B cell (primary cell): ENCODE measurements around the gene VPS11. TPM values are rescaled to one million over a fixed set of nuclear protein-coding genes. Genes with fewer than 3 reads are reported as not detected.

Experiments
- ATAC-seq: fragments of 200-7000 bp; cut with Tn5 transposase; one replicate; pipeline ENCODE4 v1.10.0; 2021; ENCODE audit warnings: low read depth, mild to moderate bottlenecking, moderate number of reproducible peaks, moderate library complexity
- CTCF ChIA-PET: fragments of 350-600 bp; sonication (Branson Sonifier 250); formaldehyde crosslinking; loops from one replicate; lab custom pipeline; 2021; ENCODE audit warnings: antibody characterized with exemption, inconsistent platforms; lab: Charles Lee
- POLR2A ChIA-PET: fragments of 350-600 bp; sonication (Branson Sonifier 250); formaldehyde crosslinking; loops from one replicate; lab custom pipeline; 2021; ENCODE audit warnings: antibody characterized with exemption; lab: Charles Lee
- DNase-seq: peaks from one replicate; pipeline ENCODE4 v3.0.0; 2013
- H2AFZ ChIP-seq: 2 replicates; pipeline ENCODE4 v1.6.1; 2012; ENCODE audit warnings: mild to moderate bottlenecking, low read depth, low read length; ENCODE audit not compliant: insufficient read depth, poor library complexity, severe bottlenecking
- H3K27ac ChIP-seq, 2 donors: 1 replicate in 1 of 2; 2 replicates in 1 of 2; pipeline ENCODE4 v1.5.1; 2012 to 2013; ENCODE audit warnings: low read length in 2 of 2, mild to moderate bottlenecking in 2 of 2, moderate library complexity in 1 of 2
- H3K27me3 ChIP-seq, 4 experiments: fragments of 200-600 bp in 1 of 4; sonication (generic) in 1 of 4; replicated peaks in 1 of 4; 1 replicate in 2 of 4; 2 replicates in 2 of 4; pipeline versions ENCODE4 v1.6.1 to v1.7.0; 2013 to 2016; ENCODE audit warnings: low read length in 3 of 4, mild to moderate bottlenecking in 2 of 4, mixed read lengths in 1 of 4, moderate library complexity in 1 of 4; ENCODE audit not compliant: insufficient read depth in 4 of 4, control insufficient read depth in 3 of 4; ENCODE audit errors: control extremely low read depth in 1 of 4
- H3K36me3 ChIP-seq, 2 experiments: replicated peaks in 1 of 2; 1 replicate in 1 of 2; 2 replicates in 1 of 2; pipeline versions ENCODE4 v1.6.1 to v1.7.1; 2013; ENCODE audit warnings: low read length in 1 of 2; ENCODE audit not compliant: insufficient read depth in 2 of 2, control insufficient read depth in 1 of 2; ENCODE audit errors: control extremely low read depth in 1 of 2, extremely low read depth in 1 of 2
- H3K4me1 ChIP-seq, 2 donors: fragments of 200-600 bp in 1 of 2; sonication (generic) in 1 of 2; 1 replicate in 1 of 2; 2 replicates in 1 of 2; pipeline versions ENCODE4 v1.5.1 to v1.6.1; 2013 to 2017; ENCODE audit warnings: low read length in 2 of 2; ENCODE audit not compliant: control insufficient read depth in 2 of 2, insufficient read depth in 2 of 2
- H3K4me2 ChIP-seq: replicated peaks from 2 replicates; pipeline ENCODE3; 2012; ENCODE audit warnings: mild to moderate bottlenecking, low read depth, low read length; ENCODE audit not compliant: poor library complexity, severe bottlenecking
- H3K4me3 ChIP-seq, 5 experiments: fragments of 200-600 bp in 1 of 5; sonication (generic) in 1 of 5; 1 replicate in 3 of 5; 2 replicates in 2 of 5; pipeline versions ENCODE4 v1.5.1 to v1.7.0; 2011 to 2016; ENCODE audit warnings: low read length in 4 of 5, mild to moderate bottlenecking in 4 of 5, low read depth in 2 of 5, control low read depth in 1 of 5, moderate library complexity in 1 of 5; ENCODE audit not compliant: insufficient read depth in 1 of 5; ENCODE audit errors: control extremely low read depth in 1 of 5, extremely low read depth in 1 of 5
- H3K79me2 ChIP-seq: fragments of 200-600 bp; sonication (generic); one replicate; pipeline ENCODE4 v1.6.0; 2016; ENCODE audit warnings: low read length; ENCODE audit not compliant: control insufficient read depth, insufficient read depth
- H3K9ac ChIP-seq: fragments of 200-600 bp; sonication (generic); 2 replicates; pipeline ENCODE4 v1.6.1; 2017; ENCODE audit warnings: mild to moderate bottlenecking, low read length, moderate library complexity
- H3K9me3 ChIP-seq, 3 donors: one replicate each; pipeline versions ENCODE4 v1.6.1 to v1.7.1; 2013; ENCODE audit warnings: low read length in 2 of 3; ENCODE audit not compliant: control insufficient read depth in 2 of 3, insufficient read depth in 1 of 3; ENCODE audit errors: control extremely low read depth in 1 of 3
- H4K20me1 ChIP-seq: 2 replicates; pipeline ENCODE4 v1.6.0; 2012; ENCODE audit warnings: mild to moderate bottlenecking, low read length; ENCODE audit not compliant: insufficient read depth, control insufficient read depth, poor library complexity, severe bottlenecking
- H3K27ac Mint-ChIP-seq: one replicate; pipeline ENCODE4 v1.8.0; 2021; ENCODE audit warnings: mixed read lengths
- H3K27me3 Mint-ChIP-seq: one replicate; pipeline ENCODE4 v1.8.0; 2021; ENCODE audit warnings: mixed read lengths
- H3K4me1 Mint-ChIP-seq: one replicate; pipeline ENCODE4 v1.8.0; 2021; ENCODE audit warnings: mixed read lengths
- H3K4me3 Mint-ChIP-seq: one replicate; pipeline ENCODE4 v1.8.0; 2021; ENCODE audit warnings: mixed read lengths
- H3K9me3 Mint-ChIP-seq: one replicate; pipeline ENCODE4 v1.8.0; 2022; ENCODE audit warnings: mixed read lengths; ENCODE audit not compliant: insufficient read depth
- EZH2 ChIP-seq: IDR thresholded peaks from 2 replicates; pipeline ENCODE4 v1.6.1; 2012; ENCODE audit warnings: borderline replicate concordance, low read depth, mild to moderate bottlenecking, moderate library complexity, low read length; ENCODE audit not compliant: insufficient read depth, poor library complexity, severe bottlenecking
- WGBS: methylation state at CpG from one replicate; pipeline ENCODE4 v1.1.5; 2013; ENCODE audit warnings: missing lambda C conversion rate; ENCODE audit not compliant: insufficient coverage; 5-methylcytosine and 5-hydroxymethylcytosine counted together
- intact Hi-C: fragments of 100-400 bp; cut with micrococcal nuclease; formaldehyde crosslinking; loops from one replicate; pipeline ENCODE4 v1.10.0; 2022
- polyA plus RNA-seq: library from polyadenylated mRNA; depleted of rRNA; stranded (reverse); fragments of >200 nt; gene quantifications from 2 replicates; pipeline ENCODE4 v1.2.3, GENCODE V29; 2012
- total RNA-seq, 2 donors: library from RNA; stranded (reverse); fragments of 120-200 nt in 1 of 2; gene quantifications; 1 replicate in 1 of 2; 2 replicates in 1 of 2; pipeline versions ENCODE4 v1.2.3 to v1.2.4, GENCODE V29; 2013 to 2022
- TF ChIP-seq, protein P1 (sequence below): fragments of 200-600 bp; IDR thresholded peaks from one replicate; pipeline ENCODE4 v1.8.0; 2022; ENCODE audit warnings: antibody characterized with exemption, mild to moderate bottlenecking

VPS11 gene
- total and polyA plus RNA-seq, 2 donors (not counting 1 experiment from before 2014, with no cell fraction given): 35.7 to 64.7 TPM

DNA sequence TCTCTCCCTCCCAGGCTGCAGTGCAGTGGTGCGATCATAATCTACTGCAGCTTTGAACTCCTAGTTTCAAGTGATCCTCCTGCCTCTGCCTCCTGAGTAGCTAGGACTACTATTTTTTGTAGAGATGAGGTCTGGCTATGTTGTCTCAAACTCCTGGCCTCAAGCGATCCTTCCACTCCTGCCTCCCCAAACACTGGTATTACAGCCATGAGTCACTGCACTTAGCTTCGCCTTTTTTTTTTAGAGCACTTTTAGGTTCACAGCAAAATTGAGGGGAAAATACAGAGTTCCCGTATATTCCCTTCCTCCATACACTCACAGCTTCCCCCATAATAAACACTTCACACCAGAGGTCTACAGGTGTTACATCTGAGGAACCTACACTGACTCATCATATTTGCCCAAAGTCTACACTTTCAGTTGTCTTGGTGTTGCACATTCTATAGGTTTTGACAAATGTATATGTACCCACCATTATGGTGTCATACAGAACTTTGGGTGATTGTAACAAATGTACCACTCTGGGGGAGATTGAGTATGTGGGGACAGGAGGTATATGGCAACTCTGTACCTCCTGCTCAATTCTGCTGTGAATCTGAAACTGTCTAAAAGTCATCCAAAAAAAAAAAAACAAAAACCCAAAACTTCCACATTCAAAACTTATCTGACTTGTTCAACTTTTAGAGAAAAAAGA, 25.6 kb upstream of the VPS11 start:
- intact Hi-C loops: no loop called here
- POLR2A ChIA-PET: interaction anchor here (0.7 kb wide), 2 partner anchors 19 to 62 kb away, joined by 7 to 13 read pairs; no protein-coding TSS in a partner anchor
- Histone ChIP-seq H3K27me3 (no peaks in the 10 kb centered on the region), H3K36me3 (peaks cover 0 to 14% of the 10 kb centered on the region in 2 experiments), H3K4me2 (no peak overlapping the region), H3K79me2 (no peaks in the 10 kb centered on the region), H3K4me1 (peaks cover 0 to 8% of the 10 kb centered on the region in 2 donors), H3K4me3 (no peak overlapping the region), H3K9ac (no peak overlapping the region), H3K9me3 (no peaks in the 10 kb centered on the region), H2AFZ (no peak overlapping the region), H3K27ac (no peak overlapping the region), H4K20me1 (no peaks in the 10 kb centered on the region)
- H3K4me3 Mint-ChIP-seq: no peak overlapping the region
- WGBS: 77% methylated on average over 2 of the region's 4 CpGs
- TF ChIP-seq EZH2: no peak
- TF ChIP-seq, protein P1, sequence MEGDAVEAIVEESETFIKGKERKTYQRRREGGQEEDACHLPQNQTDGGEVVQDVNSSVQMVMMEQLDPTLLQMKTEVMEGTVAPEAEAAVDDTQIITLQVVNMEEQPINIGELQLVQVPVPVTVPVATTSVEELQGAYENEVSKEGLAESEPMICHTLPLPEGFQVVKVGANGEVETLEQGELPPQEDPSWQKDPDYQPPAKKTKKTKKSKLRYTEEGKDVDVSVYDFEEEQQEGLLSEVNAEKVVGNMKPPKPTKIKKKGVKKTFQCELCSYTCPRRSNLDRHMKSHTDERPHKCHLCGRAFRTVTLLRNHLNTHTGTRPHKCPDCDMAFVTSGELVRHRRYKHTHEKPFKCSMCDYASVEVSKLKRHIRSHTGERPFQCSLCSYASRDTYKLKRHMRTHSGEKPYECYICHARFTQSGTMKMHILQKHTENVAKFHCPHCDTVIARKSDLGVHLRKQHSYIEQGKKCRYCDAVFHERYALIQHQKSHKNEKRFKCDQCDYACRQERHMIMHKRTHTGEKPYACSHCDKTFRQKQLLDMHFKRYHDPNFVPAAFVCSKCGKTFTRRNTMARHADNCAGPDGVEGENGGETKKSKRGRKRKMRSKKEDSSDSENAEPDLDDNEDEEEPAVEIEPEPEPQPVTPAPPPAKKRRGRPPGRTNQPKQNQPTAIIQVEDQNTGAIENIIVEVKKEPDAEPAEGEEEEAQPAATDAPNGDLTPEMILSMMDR: no peak
- no peaks in the 10 kb centered on the region for H3K9me3 Mint-ChIP-seq
- CTCF ChIA-PET: interaction anchor here (0.9 to 1.3 kb wide), 2 partner anchors 12 to 25 kb away, joined by 3 read pairs; no protein-coding TSS in a partner anchor
- ATAC-seq: no peak
- peaks cover 10% of the 10 kb centered on the region for H3K4me1 Mint-ChIP-seq
- no peaks in the 10 kb centered on the region for H3K27me3 Mint-ChIP-seq
- no peak overlapping the region for H3K27ac Mint-ChIP-seq
- DNase-seq: no peak

DNA sequence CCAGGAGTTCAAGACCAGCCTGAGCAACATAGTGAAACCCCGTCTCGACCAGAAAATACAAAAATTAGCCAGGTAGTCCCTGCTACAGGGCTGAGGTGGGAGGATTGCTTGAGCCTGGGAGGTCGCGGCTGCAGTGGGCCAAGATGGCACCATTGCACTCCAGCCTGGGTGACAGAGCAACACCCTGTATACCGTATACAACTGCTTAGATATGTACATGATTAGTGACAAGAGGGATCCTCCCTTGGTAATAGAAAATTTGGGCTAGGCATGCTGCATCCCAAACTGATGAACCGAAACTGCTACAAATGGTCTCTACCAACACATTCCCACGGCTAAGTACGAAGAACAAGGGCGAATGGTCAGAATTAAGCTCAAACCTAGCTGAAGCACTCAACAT, 24.7 kb upstream of the VPS11 start:
- Mint-ChIP-seq H3K9me3 (no peaks in the 10 kb centered on the region), H3K27me3 (no peaks in the 10 kb centered on the region), H3K4me1 (peaks cover 10% of the 10 kb centered on the region), H3K4me3 (no peak overlapping the region), H3K27ac (no peak overlapping the region)
- no peak overlapping the region for H3K4me3 ChIP-seq
- H3K27me3 ChIP-seq: no peaks in the 10 kb centered on the region
- H3K36me3 ChIP-seq: peaks cover 0 to 21% of the 10 kb centered on the region in 2 experiments
- POLR2A ChIA-PET: no interaction called here
- CTCF ChIA-PET: interaction anchor here (0.9 to 2.7 kb wide), 2 partner anchors 13 to 24 kb away, joined by 3 to 8 read pairs; no protein-coding TSS in a partner anchor
- TF ChIP-seq EZH2: no peak
- H2AFZ ChIP-seq: no peak overlapping the region
- H3K9ac ChIP-seq: no peak overlapping the region
- H3K79me2 ChIP-seq: no peaks in the 10 kb centered on the region
- no peaks in the 10 kb centered on the region for H4K20me1 ChIP-seq
- no peak overlapping the region for H3K27ac ChIP-seq
- H3K4me1 ChIP-seq: peaks cover 0 to 8% of the 10 kb centered on the region in 2 donors
- ATAC-seq: no peak
- intact Hi-C loops: no loop called here
- no peaks in the 10 kb centered on the region for H3K9me3 ChIP-seq
- DNase-seq: no peak
- 100% methylated on average over 2 of the region's 9 CpGs for WGBS
- no peak overlapping the region for H3K4me2 ChIP-seq
